PC-3 (cell line): ENCODE results near the gene PIK3R2.

Experiments
- CTCF ChIP-seq: fragments of 300-600 bp; sonication (generic); conservative IDR thresholded peaks from 2 replicates; pipeline ENCODE4 v1.5.1; 2017; ENCODE audit warnings: antibody characterized with exemption, low read depth, mild to moderate bottlenecking, low read length
- EZH2 ChIP-seq: fragments of 300-600 bp; sonication (generic); IDR thresholded peaks from one replicate; pipeline ENCODE4 v1.6.1; 2017; ENCODE audit warnings: antibody characterized with exemption, mild to moderate bottlenecking, low read length; ENCODE audit not compliant: unreplicated experiment
- EZH2phosphoT487 ChIP-seq: fragments of 300-600 bp; sonication (generic); IDR thresholded peaks from 2 replicates; pipeline ENCODE4 v1.6.1; 2018; ENCODE audit warnings: mild to moderate bottlenecking, antibody characterized with exemption, low read length, borderline replicate concordance

- TF ChIP-seq CTCF (peak; percentile 52), EZH2 (no peak), EZH2phosphoT487 (no peak)
Measured at GRCh38 chr19:18202778-18203407, 49.9 kb downstream of the PIK3R2 start.
